Esophagus muscularis mucosa (tissue), 4 donors: ENCODE results near the gene GALK1. TPM values are rescaled to one million over a fixed set of nuclear protein-coding genes. Genes with fewer than 3 reads are reported as not detected.

Source experiments
- DNase-seq: peaks from one replicate; pipeline ENCODE4 v3.0.0-alpha.2; 2017; ENCODE audit errors: extremely low spot score
- H3K27ac ChIP-seq, 4 donors: fragments of 200-600 bp; sonication (generic); replicated peaks in 1 of 4; 1 replicate in 3 of 4; 2 replicates in 1 of 4; pipeline ENCODE4 v1.5.1; 2016 to 2019; ENCODE audit warnings: mild to moderate bottlenecking in 1 of 4
- H3K27me3 ChIP-seq, 4 donors: fragments of 200-600 bp; sonication (generic); one replicate each; pipeline versions ENCODE4 v1.5.1 to v1.6.0; 2016 to 2019
- H3K36me3 ChIP-seq, 4 donors: fragments of 200-600 bp; sonication (generic); one replicate each; pipeline ENCODE4 v1.5.1; 2016 to 2019
- H3K4me1 ChIP-seq, 4 donors: fragments of 200-600 bp; sonication (generic); one replicate each; pipeline ENCODE4 v1.5.1; 2016 to 2019
- H3K4me3 ChIP-seq, 4 donors: fragments of 200-600 bp; sonication (generic); 1 replicate in 2 of 4; 2 replicates in 2 of 4; pipeline ENCODE4 v1.5.1; 2016 to 2019; ENCODE audit warnings: mild to moderate bottlenecking in 4 of 4, moderate library complexity in 1 of 4
- H3K9me3 ChIP-seq, 4 donors: fragments of 200-600 bp; sonication (generic); 1 replicate in 3 of 4; 2 replicates in 1 of 4; pipeline ENCODE4 v1.5.1; 2016 to 2019
- CTCF ChIP-seq, 3 experiments: fragments of 200-600 bp in 2 of 3; fragments of 450-650 bp in 1 of 3; sonication (generic) in 2 of 3; IDR thresholded peaks; one replicate each; pipeline ENCODE4 v1.5.1; 2017 to 2019; ENCODE audit warnings: antibody characterized with exemption in 3 of 3, mild to moderate bottlenecking in 2 of 3, moderate library complexity in 1 of 3
- EP300 ChIP-seq: sonication (generic); formaldehyde crosslinking; IDR thresholded peaks from one replicate; pipeline ENCODE4 v1.6.1; 2017; ENCODE audit warnings: antibody characterized with exemption
- POLR2A ChIP-seq: fragments of 450-650 bp; IDR thresholded peaks from one replicate; pipeline ENCODE4 v1.6.1; 2017; ENCODE audit warnings: antibody characterized with exemption, moderate library complexity, mild to moderate bottlenecking, low read depth
- POLR2AphosphoS5 ChIP-seq, 2 donors: sonication (generic); formaldehyde crosslinking; IDR thresholded peaks; one replicate each; pipeline ENCODE4 v1.6.1; 2017; ENCODE audit warnings: antibody characterized with exemption in 2 of 2
- WGBS: methylation state at CpG from one replicate; pipeline ENCODE4 v1.1.5; 2018; 5-methylcytosine and 5-hydroxymethylcytosine counted together
- intact Hi-C: fragments of 100-400 bp; cut with DNase I; formaldehyde crosslinking; loops from one replicate; pipeline ENCODE4 v1.15.1; 2023
- total RNA-seq, 4 donors: library from RNA; depleted of rRNA; stranded (reverse); fragments of >200 nt; gene quantifications; one replicate each; pipeline versions ENCODE4 v1.1.0 to v1.2.1, GENCODE V29; 2016

GALK1 gene
- total RNA-seq, 4 donors from 2014 or later, result 16.9 to 34.1 (median 24.4) TPM

- peak overlapping the region in 2 of 4 donors; percentile 68 to 74 for H3K27ac ChIP-seq
- 74% methylated on average over 9 of the region's 19 CpGs for WGBS
- peak overlapping the region; percentile 55 to 66 (median 60) for H3K4me3 ChIP-seq
- TF ChIP-seq EP300 (no peak), POLR2AphosphoS5 (IDR thresholded peaks at IDR 0.05) (no peak), CTCF (IDR thresholded peaks at IDR 0.05) (no peak), POLR2A (no peak)
- intact Hi-C loops, result no loop called here
- no peaks in the 10 kb centered on the region for H3K9me3 ChIP-seq
- no peak for DNase-seq
- peaks cover 0 to 86% (median 28%) of the 10 kb centered on the region in 4 donors for H3K36me3 ChIP-seq
- H3K4me1 ChIP-seq, result peaks cover 15 to 46% (median 38%) of the 10 kb centered on the region in 4 donors
- no peaks in the 10 kb centered on the region for H3K27me3 ChIP-seq
Observed at GRCh38 chr17:75752802-75753513, 12.0 kb downstream of the GALK1 start.

- peaks cover 18 to 52% (median 44%) of the 10 kb centered on the region in 4 donors for H3K4me1 ChIP-seq
- H3K9me3 ChIP-seq, result no peaks in the 10 kb centered on the region
- no peak for DNase-seq
- H3K27ac ChIP-seq, result no peak overlapping the region
- peaks cover 0 to 80% (median 22%) of the 10 kb centered on the region in 4 donors for H3K36me3 ChIP-seq
- no CpG with 5 or more reads among the region's 10 CpGs for WGBS
- no peaks in the 10 kb centered on the region for H3K27me3 ChIP-seq
- TF ChIP-seq CTCF (IDR thresholded peaks at IDR 0.05) (no peak), POLR2AphosphoS5 (IDR thresholded peaks at IDR 0.05) (peak in 1 of 2 donors; percentile 7)
- intact Hi-C loops, result no loop called here
- no peak overlapping the region for H3K4me3 ChIP-seq
Observed at GRCh38 chr17:75752405-75752709, 12.6 kb downstream of the GALK1 start.

- intact Hi-C loops, result loop anchor here (2.0 kb wide), 1 partner anchor 79 kb away; no protein-coding TSS in a partner anchor
- TF ChIP-seq EP300 (no peak), POLR2AphosphoS5 (IDR thresholded peaks at IDR 0.05) (no peak), POLR2A (no peak), CTCF (IDR thresholded peaks at IDR 0.05) (no peak)
- no peak overlapping the region for H3K4me3 ChIP-seq
- no peaks in the 10 kb centered on the region for H3K9me3 ChIP-seq
- peaks cover 0 to 75% (median 17%) of the 10 kb centered on the region in 4 donors for H3K36me3 ChIP-seq
- peaks cover 18 to 55% (median 46%) of the 10 kb centered on the region in 4 donors for H3K4me1 ChIP-seq
- H3K27me3 ChIP-seq, result no peaks in the 10 kb centered on the region
- WGBS, result 84% methylated on average over 24 of the region's 24 CpGs
- no peak overlapping the region for H3K27ac ChIP-seq
- no peak for DNase-seq
Observed at GRCh38 chr17:75751676-75752404, 13.2 kb downstream of the GALK1 start.

- Histone ChIP-seq H3K27ac (no peak overlapping the region), H3K4me3 (no peak overlapping the region), H3K36me3 (peaks cover 0 to 70% (median 12%) of the 10 kb centered on the region in 4 donors), H3K9me3 (no peaks in the 10 kb centered on the region), H3K4me1 (peaks cover 18 to 53% (median 46%) of the 10 kb centered on the region in 4 donors), H3K27me3 (no peaks in the 10 kb centered on the region)
- WGBS, result 70% methylated on average over 1 of the region's 23 CpGs
- TF ChIP-seq EP300, result no peak
- no peak for TF ChIP-seq POLR2A
- no peak for TF ChIP-seq CTCF (IDR thresholded peaks at IDR 0.05)
- no peak for TF ChIP-seq POLR2AphosphoS5 (IDR thresholded peaks at IDR 0.05)
- intact Hi-C loops, result loop anchor here (1.0 to 2.0 kb wide), 2 partner anchors 78 to 119 kb away; no protein-coding TSS in a partner anchor
- no peak for DNase-seq
Observed at GRCh38 chr17:75750661-75751423, 14.2 kb downstream of the GALK1 start.
